HEK293 (cell line): Measurements from ENCODE around the gene KPNA2.

Experiments
- CTCF ChIA-PET: fragments of 350-600 bp; formaldehyde crosslinking; extraction: SDS; loops from one replicate; lab custom pipeline; 2021; ENCODE audit warnings: antibody characterized with exemption; lab: Yijun Ruan, JAX
- POLR2A ChIA-PET: fragments of 300-600 bp; formaldehyde crosslinking; extraction: SDS; loops from one replicate; lab custom pipeline; 2020; ENCODE audit warnings: antibody characterized with exemption, inconsistent platforms; lab: Yijun Ruan, JAX
- H3K27ac ChIP-seq: fragments of 200-500 bp; sonication (Bioruptor generic); 2 replicates; pipeline ENCODE4 v1.5.1; 2014; ENCODE audit warnings: low read depth, low read length, control low read depth, inconsistent platforms; ENCODE audit errors: extremely low read depth
- H3K36me3 ChIP-seq, 2 experiments: fragments of 200-500 bp in 1 of 2; sonication (Bioruptor generic) in 1 of 2; 1 replicate in 1 of 2; 2 replicates in 1 of 2; pipeline ENCODE4 v1.5.1; 2014 to 2017; ENCODE audit warnings: inconsistent platforms in 2 of 2, low read length in 2 of 2; ENCODE audit not compliant: control insufficient read depth in 2 of 2, insufficient read depth in 1 of 2
- H3K4me1 ChIP-seq: fragments of 200-500 bp; sonication (Bioruptor generic); 2 replicates; pipeline ENCODE4 v1.5.1; 2014; ENCODE audit warnings: mild to moderate bottlenecking, low read length, inconsistent platforms; ENCODE audit not compliant: control insufficient read depth, insufficient read depth
- H3K4me3 ChIP-seq: 2 replicates; pipeline ENCODE4 v1.5.1; 2011; ENCODE audit warnings: low read depth, mild to moderate bottlenecking, control low read depth, low read length, moderate library complexity
- H3K9me3 ChIP-seq: fragments of 200-500 bp; sonication (Bioruptor generic); 2 replicates; pipeline ENCODE4 v1.5.1; 2014; ENCODE audit warnings: low read depth, low read length, inconsistent platforms; ENCODE audit not compliant: control insufficient read depth, insufficient read depth
- KLF1 ChIP-seq: fragments of 450-650 bp; formaldehyde crosslinking; IDR thresholded peaks from 2 replicates; pipeline ENCODE4 v1.5.1; 2016; ENCODE audit warnings: missing biosample characterization, missing genetic modification characterization
- PRDM1 ChIP-seq: fragments of 450-650 bp; formaldehyde crosslinking; IDR thresholded peaks from 2 replicates; pipeline ENCODE4; 2016; ENCODE audit warnings: missing biosample characterization, missing genetic modification characterization
- RBAK ChIP-seq: fragments of 450-650 bp; formaldehyde crosslinking; IDR thresholded peaks from 2 replicates; pipeline ENCODE4 v1.5.1; 2016; ENCODE audit warnings: missing biosample characterization, missing genetic modification characterization
- TCF7L2 ChIP-seq: IDR thresholded peaks from 2 replicates; pipeline ENCODE4 v1.6.1; 2011; ENCODE audit warnings: low read depth, mild to moderate bottlenecking, inconsistent platforms, low read length, moderate library complexity, borderline replicate concordance
- ZBTB20 ChIP-seq: fragments of 450-650 bp; formaldehyde crosslinking; IDR thresholded peaks from 2 replicates; pipeline ENCODE4 v1.5.1; 2016; ENCODE audit warnings: missing biosample characterization, missing genetic modification characterization
- ZBTB21 ChIP-seq: fragments of 450-650 bp; formaldehyde crosslinking; IDR thresholded peaks from 2 replicates; pipeline ENCODE4 v1.5.1; 2017; ENCODE audit warnings: missing biosample characterization, missing genetic modification characterization
- ZBTB8A ChIP-seq: fragments of 450-650 bp; formaldehyde crosslinking; IDR thresholded peaks from 2 replicates; pipeline ENCODE4 v1.5.1; 2016; ENCODE audit warnings: missing biosample characterization, missing genetic modification characterization
- ZNF157 ChIP-seq: fragments of 450-650 bp; formaldehyde crosslinking; IDR thresholded peaks from 2 replicates; pipeline ENCODE4 v1.5.1; 2016; ENCODE audit warnings: missing biosample characterization, missing genetic modification characterization
- ZNF169 ChIP-seq: fragments of 450-650 bp; formaldehyde crosslinking; IDR thresholded peaks from 2 replicates; pipeline ENCODE4 v1.5.1; 2016; ENCODE audit warnings: missing biosample characterization, missing genetic modification characterization
- ZNF221 ChIP-seq: fragments of 450-650 bp; formaldehyde crosslinking; IDR thresholded peaks from 2 replicates; pipeline ENCODE4 v1.5.1; 2017; ENCODE audit warnings: missing biosample characterization, missing genetic modification characterization, borderline replicate concordance
- ZNF24 ChIP-seq: fragments of 450-650 bp; formaldehyde crosslinking; IDR thresholded peaks from 2 replicates; pipeline ENCODE4 v1.5.1; 2016; ENCODE audit warnings: missing biosample characterization, missing genetic modification characterization
- ZNF248 ChIP-seq: fragments of 450-650 bp; formaldehyde crosslinking; IDR thresholded peaks from 2 replicates; pipeline ENCODE4 v1.5.1; 2017; ENCODE audit warnings: missing biosample characterization, missing genetic modification characterization
- ZNF560 ChIP-seq: fragments of 450-650 bp; formaldehyde crosslinking; IDR thresholded peaks from 2 replicates; pipeline ENCODE4 v1.5.1; 2017; ENCODE audit warnings: missing biosample characterization, missing genetic modification characterization, borderline replicate concordance
- ZNF621 ChIP-seq: fragments of 450-650 bp; formaldehyde crosslinking; IDR thresholded peaks from 2 replicates; pipeline ENCODE4 v1.5.1; 2017; ENCODE audit warnings: missing biosample characterization, missing genetic modification characterization
- ZNF664 ChIP-seq: fragments of 450-650 bp; formaldehyde crosslinking; IDR thresholded peaks from 2 replicates; pipeline ENCODE4 v1.5.1; 2016; ENCODE audit warnings: missing biosample characterization, missing genetic modification characterization
- ZNF747 ChIP-seq: fragments of 450-650 bp; formaldehyde crosslinking; IDR thresholded peaks from 2 replicates; pipeline ENCODE4 v1.5.1; 2016; ENCODE audit warnings: missing biosample characterization, missing genetic modification characterization
- TF ChIP-seq, protein P1 (sequence below): fragments of 450-650 bp; formaldehyde crosslinking; IDR thresholded peaks from 2 replicates; pipeline ENCODE4 v1.5.1; 2016; ENCODE audit warnings: missing biosample characterization, missing genetic modification characterization, low read depth
- TF ChIP-seq, protein P2 (sequence below): fragments of 450-650 bp; formaldehyde crosslinking; IDR thresholded peaks from 2 replicates; pipeline ENCODE4 v1.5.1; 2016; ENCODE audit warnings: missing biosample characterization, missing genetic modification characterization
- TF ChIP-seq, protein P3 (sequence below): fragments of 450-650 bp; formaldehyde crosslinking; conservative IDR thresholded peaks from 2 replicates; pipeline ENCODE4 v1.5.1; 2016; ENCODE audit warnings: low read depth, missing biosample characterization, missing genetic modification characterization
- TF ChIP-seq, protein P4 (sequence below): fragments of 450-650 bp; formaldehyde crosslinking; IDR thresholded peaks from 2 replicates; pipeline ENCODE4 v1.5.1; 2016; ENCODE audit warnings: missing biosample characterization, missing genetic modification characterization, borderline replicate concordance
- TF ChIP-seq, protein P5 (sequence below): fragments of 450-650 bp; formaldehyde crosslinking; IDR thresholded peaks from 2 replicates; pipeline ENCODE4 v1.5.1; 2016; ENCODE audit warnings: missing biosample characterization, missing genetic modification characterization

KPNA2 gene

DNA sequence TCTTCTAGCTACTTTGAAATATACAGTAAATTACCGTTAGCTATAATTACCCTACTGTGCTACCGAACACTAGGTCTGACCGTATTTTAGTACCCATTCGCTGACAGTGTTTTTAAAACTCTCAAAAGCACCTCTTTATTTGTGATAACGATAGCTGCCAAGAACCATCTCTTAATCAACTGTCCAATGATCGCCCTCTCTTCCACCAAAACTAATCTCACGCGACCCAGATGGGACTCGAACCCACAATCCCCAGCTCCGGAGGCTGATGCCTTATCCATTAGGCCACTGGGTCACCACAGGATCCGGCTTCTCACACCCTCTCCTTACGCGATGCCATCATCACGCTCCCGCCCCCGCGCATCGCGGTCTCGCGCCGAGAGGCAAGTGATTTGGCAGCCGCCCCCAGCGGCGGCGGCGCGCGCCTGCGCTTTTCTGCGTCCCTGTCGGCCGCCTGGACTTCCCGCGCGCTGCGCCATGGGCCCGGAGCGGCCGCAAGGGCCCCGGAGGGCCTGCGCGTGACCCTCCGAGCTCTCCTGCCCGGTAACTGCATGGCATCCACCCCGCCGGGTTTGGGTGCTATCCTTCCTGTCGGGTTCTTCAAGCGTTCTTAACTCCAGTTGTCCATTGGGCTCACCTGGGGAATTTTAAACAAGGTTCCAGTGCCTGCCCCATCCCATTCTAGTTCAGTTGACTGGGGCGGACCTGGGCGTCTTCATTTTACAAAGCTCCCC, 15.7 kb upstream of the KPNA2 start (continued):
- TF ChIP-seq, protein P1, sequence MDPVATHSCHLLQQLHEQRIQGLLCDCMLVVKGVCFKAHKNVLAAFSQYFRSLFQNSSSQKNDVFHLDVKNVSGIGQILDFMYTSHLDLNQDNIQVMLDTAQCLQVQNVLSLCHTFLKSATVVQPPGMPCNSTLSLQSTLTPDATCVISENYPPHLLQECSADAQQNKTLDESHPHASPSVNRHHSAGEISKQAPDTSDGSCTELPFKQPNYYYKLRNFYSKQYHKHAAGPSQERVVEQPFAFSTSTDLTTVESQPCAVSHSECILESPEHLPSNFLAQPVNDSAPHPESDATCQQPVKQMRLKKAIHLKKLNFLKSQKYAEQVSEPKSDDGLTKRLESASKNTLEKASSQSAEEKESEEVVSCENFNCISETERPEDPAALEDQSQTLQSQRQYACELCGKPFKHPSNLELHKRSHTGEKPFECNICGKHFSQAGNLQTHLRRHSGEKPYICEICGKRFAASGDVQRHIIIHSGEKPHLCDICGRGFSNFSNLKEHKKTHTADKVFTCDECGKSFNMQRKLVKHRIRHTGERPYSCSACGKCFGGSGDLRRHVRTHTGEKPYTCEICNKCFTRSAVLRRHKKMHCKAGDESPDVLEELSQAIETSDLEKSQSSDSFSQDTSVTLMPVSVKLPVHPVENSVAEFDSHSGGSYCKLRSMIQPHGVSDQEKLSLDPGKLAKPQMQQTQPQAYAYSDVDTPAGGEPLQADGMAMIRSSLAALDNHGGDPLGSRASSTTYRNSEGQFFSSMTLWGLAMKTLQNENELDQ (tag by site-specific recombination): no peak
- TF ChIP-seq ZBTB8A (tag by site-specific recombination) (peak; percentile 74), ZBTB21 (tag by site-specific recombination) (peak; percentile 76; the same call in 1 of the 2 replicates), TCF7L2 (no peak)
- TF ChIP-seq, protein P2, sequence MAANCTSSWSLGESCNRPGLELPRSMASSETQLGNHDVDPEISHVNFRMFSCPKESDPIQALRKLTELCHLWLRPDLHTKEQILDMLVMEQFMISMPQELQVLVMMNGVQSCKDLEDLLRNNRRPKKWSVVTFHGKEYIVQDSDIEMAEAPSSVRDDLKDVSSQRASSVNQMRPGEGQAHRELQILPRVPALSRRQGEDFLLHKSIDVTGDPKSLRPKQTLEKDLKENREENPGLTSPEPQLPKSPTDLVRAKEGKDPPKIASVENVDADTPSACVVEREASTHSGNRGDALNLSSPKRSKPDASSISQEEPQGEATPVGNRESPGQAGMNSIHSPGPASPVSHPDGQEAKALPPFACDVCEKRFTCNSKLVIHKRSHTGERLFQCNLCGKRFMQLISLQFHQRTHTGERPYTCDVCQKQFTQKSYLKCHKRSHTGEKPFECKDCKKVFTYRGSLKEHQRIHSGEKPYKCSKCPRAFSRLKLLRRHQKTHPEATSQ (tag by site-specific recombination): peak; percentile 92; the same call in 1 of the 2 replicates

DNA sequence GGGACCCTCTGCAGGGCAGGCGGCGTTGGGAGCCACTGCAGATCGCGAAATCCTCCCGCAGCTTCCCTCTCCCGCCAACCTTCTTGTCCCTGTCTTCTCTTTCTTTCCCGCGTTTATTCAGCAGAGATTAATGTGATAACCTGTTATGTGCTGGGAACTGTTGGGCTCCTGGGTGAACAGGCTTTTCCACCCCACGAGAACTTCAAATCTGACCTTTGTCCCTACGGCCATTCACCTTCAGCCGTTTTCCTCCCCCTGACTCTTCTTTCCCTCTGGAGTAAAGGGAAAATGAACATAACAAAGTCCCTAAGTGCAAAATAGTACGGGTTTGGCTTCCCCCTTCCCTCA, 15.2 kb upstream of the KPNA2 start:
- H3K27ac ChIP-seq: peak overlapping the region; percentile 80
- POLR2A ChIA-PET: interaction anchor here (0.9 to 2.2 kb wide), 14 partner anchors 8 to 227 kb away, joined by 3 to 40 read pairs (median 4); partner anchors contain the start of genes AMZ2, C17orf58 and KPNA2
- H3K36me3 ChIP-seq: no peaks in the 10 kb centered on the region
- H3K4me3 ChIP-seq: peak overlapping the region; percentile 47
- H3K4me1 ChIP-seq: no peaks in the 10 kb centered on the region; the same call in 1 of the 2 replicates
- H3K9me3 ChIP-seq: no peaks in the 10 kb centered on the region
- CTCF ChIA-PET: interaction anchor here (0.6 to 1.5 kb wide), 5 partner anchors 9 to 26 kb away, joined by 3 to 15 read pairs (median 4); no protein-coding TSS in a partner anchor
- TF ChIP-seq ZNF169 (tag by site-specific recombination): no peak
- TF ChIP-seq, protein P3, sequence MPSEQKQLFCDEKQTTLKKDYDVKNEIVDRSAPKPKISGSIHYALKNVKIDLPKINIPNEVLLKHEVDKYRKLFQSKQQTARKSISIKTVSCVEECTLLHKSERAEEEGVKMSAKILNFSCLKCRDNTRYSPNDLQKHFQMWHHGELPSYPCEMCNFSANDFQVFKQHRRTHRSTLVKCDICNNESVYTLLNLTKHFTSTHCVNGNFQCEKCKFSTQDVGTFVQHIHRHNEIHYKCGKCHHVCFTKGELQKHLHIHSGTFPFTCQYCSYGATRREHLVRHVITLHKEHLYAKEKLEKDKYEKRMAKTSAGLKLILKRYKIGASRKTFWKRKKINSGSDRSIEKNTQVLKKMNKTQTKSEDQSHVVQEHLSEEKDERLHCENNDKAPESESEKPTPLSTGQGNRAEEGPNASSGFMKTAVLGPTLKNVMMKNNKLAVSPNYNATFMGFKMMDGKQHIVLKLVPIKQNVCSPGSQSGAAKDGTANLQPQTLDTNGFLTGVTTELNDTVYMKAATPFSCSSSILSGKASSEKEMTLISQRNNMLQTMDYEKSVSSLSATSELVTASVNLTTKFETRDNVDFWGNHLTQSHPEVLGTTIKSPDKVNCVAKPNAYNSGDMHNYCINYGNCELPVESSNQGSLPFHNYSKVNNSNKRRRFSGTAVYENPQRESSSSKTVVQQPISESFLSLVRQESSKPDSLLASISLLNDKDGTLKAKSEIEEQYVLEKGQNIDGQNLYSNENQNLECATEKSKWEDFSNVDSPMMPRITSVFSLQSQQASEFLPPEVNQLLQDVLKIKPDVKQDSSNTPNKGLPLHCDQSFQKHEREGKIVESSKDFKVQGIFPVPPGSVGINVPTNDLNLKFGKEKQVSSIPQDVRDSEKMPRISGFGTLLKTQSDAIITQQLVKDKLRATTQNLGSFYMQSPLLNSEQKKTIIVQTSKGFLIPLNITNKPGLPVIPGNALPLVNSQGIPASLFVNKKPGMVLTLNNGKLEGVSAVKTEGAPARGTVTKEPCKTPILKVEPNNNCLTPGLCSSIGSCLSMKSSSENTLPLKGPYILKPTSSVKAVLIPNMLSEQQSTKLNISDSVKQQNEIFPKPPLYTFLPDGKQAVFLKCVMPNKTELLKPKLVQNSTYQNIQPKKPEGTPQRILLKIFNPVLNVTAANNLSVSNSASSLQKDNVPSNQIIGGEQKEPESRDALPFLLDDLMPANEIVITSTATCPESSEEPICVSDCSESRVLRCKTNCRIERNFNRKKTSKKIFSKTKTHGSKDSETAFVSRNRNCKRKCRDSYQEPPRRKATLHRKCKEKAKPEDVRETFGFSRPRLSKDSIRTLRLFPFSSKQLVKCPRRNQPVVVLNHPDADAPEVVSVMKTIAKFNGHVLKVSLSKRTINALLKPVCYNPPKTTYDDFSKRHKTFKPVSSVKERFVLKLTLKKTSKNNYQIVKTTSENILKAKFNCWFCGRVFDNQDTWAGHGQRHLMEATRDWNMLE (tag by site-specific recombination): no peak
- TF ChIP-seq, protein P4, sequence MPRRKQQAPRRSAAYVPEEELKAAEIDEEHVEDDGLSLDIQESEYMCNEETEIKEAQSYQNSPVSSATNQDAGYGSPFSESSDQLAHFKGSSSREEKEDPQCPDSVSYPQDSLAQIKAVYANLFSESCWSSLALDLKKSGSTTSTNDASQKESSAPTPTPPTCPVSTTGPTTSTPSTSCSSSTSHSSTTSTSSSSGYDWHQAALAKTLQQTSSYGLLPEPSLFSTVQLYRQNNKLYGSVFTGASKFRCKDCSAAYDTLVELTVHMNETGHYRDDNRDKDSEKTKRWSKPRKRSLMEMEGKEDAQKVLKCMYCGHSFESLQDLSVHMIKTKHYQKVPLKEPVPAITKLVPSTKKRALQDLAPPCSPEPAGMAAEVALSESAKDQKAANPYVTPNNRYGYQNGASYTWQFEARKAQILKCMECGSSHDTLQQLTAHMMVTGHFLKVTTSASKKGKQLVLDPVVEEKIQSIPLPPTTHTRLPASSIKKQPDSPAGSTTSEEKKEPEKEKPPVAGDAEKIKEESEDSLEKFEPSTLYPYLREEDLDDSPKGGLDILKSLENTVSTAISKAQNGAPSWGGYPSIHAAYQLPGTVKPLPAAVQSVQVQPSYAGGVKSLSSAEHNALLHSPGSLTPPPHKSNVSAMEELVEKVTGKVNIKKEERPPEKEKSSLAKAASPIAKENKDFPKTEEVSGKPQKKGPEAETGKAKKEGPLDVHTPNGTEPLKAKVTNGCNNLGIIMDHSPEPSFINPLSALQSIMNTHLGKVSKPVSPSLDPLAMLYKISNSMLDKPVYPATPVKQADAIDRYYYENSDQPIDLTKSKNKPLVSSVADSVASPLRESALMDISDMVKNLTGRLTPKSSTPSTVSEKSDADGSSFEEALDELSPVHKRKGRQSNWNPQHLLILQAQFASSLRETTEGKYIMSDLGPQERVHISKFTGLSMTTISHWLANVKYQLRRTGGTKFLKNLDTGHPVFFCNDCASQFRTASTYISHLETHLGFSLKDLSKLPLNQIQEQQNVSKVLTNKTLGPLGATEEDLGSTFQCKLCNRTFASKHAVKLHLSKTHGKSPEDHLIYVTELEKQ: no peak
- TF ChIP-seq RBAK: no peak
- no peak for TF ChIP-seq ZNF248 (tag by site-specific recombination)
- no peak for TF ChIP-seq ZNF747 (tag by site-specific recombination)
- no peak for TF ChIP-seq ZNF221 (tag by site-specific recombination)
- TF ChIP-seq, protein P5, sequence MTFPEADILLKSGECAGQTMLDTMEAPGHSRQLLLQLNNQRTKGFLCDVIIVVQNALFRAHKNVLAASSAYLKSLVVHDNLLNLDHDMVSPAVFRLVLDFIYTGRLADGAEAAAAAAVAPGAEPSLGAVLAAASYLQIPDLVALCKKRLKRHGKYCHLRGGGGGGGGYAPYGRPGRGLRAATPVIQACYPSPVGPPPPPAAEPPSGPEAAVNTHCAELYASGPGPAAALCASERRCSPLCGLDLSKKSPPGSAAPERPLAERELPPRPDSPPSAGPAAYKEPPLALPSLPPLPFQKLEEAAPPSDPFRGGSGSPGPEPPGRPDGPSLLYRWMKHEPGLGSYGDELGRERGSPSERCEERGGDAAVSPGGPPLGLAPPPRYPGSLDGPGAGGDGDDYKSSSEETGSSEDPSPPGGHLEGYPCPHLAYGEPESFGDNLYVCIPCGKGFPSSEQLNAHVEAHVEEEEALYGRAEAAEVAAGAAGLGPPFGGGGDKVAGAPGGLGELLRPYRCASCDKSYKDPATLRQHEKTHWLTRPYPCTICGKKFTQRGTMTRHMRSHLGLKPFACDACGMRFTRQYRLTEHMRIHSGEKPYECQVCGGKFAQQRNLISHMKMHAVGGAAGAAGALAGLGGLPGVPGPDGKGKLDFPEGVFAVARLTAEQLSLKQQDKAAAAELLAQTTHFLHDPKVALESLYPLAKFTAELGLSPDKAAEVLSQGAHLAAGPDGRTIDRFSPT (tag by site-specific recombination): no peak
- TF ChIP-seq ZNF24: no peak
- peak; percentile 81 for TF ChIP-seq ZBTB20 (tag by site-specific recombination)
- no peak for TF ChIP-seq KLF1 (tag by site-specific recombination)
- TF ChIP-seq PRDM1: no peak
- TF ChIP-seq ZNF560: no peak
- TF ChIP-seq ZNF664: no peak
- no peak for TF ChIP-seq ZNF621 (tag by site-specific recombination)
- TF ChIP-seq ZNF157 (tag by site-specific recombination): no peak
